GM19043 (cell line): ENCODE results near the gene SCAMP3.

Experiments
- ATAC-seq: cut with Tn5 transposase; IDR thresholded peaks from one replicate; pipeline ENCODE4 v1.9.1; 2021; ENCODE audit warnings: low read depth; ENCODE audit not compliant: unreplicated experiment

The SCAMP3 gene

GRCh38 chr1:155286544-155286943 lies 24.4 kb upstream of the SCAMP3 start:
- no peak for ATAC-seq

GRCh38 chr1:155285631-155286044 lies 23.5 kb upstream of the SCAMP3 start:
- no peak for ATAC-seq

DNA sequence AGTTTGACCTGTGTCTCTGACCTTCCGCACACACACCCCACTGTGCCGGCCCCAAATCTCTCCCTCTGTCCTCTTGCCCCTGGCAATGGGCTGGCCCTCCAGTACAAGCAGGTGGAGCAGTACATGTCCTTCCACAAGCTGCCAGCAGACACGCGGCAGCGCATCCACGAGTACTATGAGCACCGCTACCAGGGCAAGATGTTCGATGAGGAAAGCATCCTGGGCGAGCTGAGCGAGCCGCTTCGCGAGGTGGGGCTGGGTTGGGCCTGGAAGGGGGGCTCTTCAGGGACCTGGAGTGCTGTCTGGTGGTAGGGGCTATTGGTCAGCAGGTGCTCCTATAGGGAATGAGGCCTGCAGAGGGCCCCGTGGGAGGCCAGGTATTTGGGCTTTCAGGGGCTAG lies 22.9 kb upstream of the SCAMP3 start:
- ATAC-seq = no peak

DNA sequence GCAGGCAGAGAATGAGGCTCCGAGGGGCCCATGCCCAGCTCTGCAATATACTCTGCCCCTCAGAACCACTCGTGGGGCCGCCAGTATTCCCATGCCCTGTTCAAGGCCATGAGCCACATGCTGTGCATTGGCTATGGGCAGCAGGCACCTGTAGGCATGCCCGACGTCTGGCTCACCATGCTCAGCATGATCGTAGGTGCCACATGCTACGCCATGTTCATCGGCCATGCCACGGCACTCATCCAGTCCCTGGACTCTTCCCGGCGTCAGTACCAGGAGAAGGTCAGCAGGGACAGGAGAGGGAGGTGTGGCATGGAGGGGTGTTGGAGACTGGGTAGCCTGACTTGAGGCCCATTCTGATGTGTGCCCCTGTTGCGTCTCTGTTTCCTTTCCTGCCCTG lies 22.3 kb upstream of the SCAMP3 start:
- ATAC-seq = no peak

DNA sequence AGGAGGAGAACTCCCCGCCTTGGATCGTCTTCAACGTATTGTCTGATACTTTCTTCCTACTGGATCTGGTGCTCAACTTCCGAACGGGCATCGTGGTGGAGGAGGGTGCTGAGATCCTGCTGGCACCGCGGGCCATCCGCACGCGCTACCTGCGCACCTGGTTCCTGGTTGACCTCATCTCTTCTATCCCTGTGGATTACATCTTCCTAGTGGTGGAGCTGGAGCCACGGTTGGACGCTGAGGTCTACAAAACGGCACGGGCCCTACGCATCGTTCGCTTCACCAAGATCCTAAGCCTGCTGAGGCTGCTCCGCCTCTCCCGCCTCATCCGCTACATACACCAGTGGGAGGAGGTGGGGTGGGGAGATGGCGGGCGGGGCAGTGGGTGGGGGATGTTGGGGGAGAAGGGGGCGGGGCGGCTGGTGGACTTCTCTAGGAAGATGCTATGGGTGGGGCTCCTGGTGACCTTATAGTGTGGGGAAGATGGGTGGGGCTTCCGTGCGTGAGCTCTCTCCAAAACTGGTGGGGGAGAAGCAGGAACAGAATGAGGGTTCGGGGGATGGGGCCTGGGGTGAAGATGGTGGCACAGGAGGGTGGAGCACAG lies 20.4 kb upstream of the SCAMP3 start:
- ATAC-seq = no peak

- ATAC-seq = no peak
Measured at GRCh38 chr1:155279268-155279667, 17.1 kb upstream of the SCAMP3 start.

DNA sequence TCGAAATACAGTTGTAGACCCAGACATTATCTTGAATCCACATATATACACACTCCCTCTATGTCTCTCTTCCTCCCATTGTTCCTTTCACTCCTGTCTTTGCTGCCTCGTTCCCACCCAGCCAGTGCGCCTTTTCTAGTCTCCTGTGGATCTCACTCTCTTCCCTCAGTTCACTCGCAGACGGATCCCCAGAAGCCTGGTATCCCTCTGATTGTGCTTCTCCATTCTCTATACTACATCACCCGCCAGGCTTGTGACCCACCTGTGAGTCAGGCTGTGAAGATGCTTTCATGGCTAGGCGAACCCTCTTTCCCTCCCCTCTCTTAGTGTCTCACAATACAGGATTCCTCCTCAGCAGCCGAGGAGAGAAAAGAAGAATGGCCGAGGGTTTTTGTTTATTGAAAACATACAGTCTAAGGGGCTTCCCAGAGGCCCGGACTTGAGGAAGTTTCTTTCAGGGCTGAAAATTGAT lies 16.6 kb upstream of the SCAMP3 start:
- ATAC-seq = no peak

- no peak for ATAC-seq
Measured at GRCh38 chr1:155277902-155278688, 15.9 kb upstream of the SCAMP3 start.

- ATAC-seq = peak; percentile 58
Measured at GRCh38 chr1:155277070-155277901, 15.1 kb upstream of the SCAMP3 start, which contains the start of gene HCN3. TSS of gene HCN3 (plus strand) at chr1:155277463. CDS start at chr1:155277591, 128 bp downstream.

- ATAC-seq = peak; percentile 66
Measured at GRCh38 chr1:155273343-155274245, 11.4 kb upstream of the SCAMP3 start, which contains the start of gene CLK2. TSS of gene CLK2 (minus strand) at chr1:155273504. CDS start at chr1:155270977, 2,527 bp downstream.

DNA sequence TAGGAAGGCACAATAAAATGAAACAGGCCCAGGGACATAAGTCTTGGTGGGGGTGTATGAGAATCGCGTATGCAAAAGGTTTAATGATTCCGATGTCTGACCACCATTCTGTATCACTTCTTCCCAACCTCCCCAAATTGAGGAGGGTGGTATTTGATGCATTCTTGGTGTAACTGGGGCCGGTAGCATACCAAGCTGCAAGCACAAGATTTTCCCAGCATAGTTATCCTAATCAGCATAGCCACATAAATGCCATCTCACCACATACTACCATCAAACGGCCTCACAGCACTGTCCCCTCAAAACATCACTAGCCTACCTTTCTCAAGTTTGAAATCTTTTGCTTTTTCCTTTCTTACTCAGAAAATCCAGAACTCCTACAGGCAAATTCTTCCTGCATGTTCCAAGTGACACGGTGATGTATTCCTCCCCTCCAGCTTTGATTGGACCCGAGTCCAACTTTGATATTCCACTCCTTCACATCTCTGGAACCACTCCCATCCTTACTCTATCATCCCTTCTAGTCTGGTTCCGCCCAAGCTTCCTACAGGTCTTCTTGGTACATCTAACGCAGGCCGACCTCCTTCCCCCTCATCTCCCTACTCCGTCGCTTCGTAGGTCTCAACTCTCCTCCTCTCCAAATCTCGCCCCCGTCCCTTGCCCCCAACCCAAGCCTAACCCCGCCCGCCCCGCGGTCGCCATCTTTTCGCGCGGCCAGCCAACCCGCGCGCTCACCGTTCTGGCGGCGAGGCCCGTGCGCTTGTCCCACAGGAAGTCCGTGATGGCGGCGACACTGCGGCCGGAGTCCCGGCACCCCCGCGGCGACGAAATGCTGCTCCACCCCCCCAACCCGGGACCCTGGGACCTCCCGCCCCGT lies 10.5 kb upstream of the SCAMP3 start:
- ATAC-seq = no peak

- no peak for ATAC-seq
Measured at GRCh38 chr1:155269381-155269780, 7.2 kb upstream of the SCAMP3 start.

DNA sequence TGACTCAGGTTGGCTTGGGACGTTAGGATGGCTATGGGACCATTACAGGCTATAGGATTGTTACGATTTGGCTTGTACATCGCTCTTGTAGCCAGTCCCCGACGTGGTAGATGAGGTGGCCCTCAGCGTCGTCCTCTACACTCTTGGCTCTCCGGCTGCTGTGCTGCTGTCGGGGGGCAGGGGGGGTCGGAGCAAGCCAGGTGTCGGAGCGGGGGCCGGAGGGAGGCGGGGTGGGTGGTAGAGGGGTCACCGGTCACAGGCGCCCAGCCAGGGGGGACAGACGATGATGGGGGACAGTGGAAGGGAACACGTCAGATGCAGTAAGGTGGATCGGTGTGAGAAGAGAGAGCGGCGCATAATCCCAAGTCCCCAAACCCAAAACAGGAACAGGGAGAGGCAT lies 6.5 kb upstream of the SCAMP3 start:
- ATAC-seq = no peak

- no peak for ATAC-seq
Measured at GRCh38 chr1:155267373-155267772, 5.2 kb upstream of the SCAMP3 start.

DNA sequence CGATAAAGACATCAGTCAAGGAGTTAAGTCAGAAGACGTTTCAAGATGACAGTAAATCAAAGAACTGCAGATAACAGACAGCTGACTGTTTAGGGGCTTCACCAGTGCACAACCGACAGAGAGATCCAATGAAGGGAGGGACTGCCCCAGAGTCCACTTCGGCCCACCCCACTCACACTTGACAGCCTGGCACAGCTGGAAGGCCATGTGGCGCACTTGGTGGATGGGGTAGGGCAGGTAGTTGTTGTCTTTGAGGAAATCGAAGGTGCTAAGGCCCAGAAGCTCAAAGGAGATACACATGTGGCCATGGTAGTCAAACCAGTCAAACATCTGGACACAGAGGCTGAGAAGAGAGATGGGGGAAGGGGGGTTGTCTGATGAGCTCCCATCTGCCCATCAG lies 4.4 kb upstream of the SCAMP3 start:
- no peak for ATAC-seq

- ATAC-seq = no peak
Measured at GRCh38 chr1:155263067-155263466, 907 bp upstream of the SCAMP3 start.

GRCh38 chr1:155261493-155261851 lies 688 bp downstream of the SCAMP3 start:
- ATAC-seq = no peak

DNA sequence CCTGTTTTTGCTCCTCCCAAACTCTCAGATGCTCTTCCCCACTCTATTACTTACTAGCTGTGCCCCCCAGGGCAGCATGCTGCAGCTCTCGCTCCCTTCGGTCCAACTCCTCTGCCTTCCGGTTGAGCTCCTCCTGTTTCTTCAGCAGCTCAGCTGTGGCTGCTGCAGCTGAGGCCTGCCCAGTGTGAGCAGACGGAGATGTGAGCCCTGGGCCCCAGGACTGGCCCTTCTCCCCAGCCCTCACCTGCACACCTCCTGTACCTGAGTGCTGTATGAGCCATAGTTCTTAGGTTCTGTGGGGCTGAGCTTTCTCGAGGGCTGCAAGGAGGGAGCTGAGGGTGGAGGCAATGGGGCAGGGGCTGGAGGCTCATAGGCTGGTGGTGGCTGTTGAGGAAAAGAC lies 1.9 kb downstream of the SCAMP3 start:
- no peak for ATAC-seq
